ENCODE measurements around the gene AGBL1.

DNA sequence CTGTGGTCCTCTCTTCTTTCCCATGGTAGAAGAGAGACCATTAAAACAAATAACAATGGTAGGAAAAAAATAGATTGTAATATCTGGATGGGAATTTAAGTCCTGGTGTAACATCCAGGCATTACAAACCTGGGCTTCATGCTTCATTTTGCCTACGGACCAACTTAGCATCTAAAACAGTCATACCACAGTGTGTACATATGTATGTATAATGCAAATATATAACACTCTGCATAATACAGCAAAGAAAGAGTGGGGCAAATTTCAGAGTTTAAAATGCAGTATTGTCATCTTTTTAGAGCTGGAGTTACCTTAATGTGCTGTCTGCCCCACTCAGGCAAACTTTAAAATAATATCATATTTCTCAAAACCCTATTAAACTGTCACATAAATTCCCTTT is 298.2 kb downstream of the AGBL1 start:
- no peak for TF ChIP-seq JUND (IDR thresholded peaks at IDR 0.05)
- TF ChIP-seq, protein P1, sequence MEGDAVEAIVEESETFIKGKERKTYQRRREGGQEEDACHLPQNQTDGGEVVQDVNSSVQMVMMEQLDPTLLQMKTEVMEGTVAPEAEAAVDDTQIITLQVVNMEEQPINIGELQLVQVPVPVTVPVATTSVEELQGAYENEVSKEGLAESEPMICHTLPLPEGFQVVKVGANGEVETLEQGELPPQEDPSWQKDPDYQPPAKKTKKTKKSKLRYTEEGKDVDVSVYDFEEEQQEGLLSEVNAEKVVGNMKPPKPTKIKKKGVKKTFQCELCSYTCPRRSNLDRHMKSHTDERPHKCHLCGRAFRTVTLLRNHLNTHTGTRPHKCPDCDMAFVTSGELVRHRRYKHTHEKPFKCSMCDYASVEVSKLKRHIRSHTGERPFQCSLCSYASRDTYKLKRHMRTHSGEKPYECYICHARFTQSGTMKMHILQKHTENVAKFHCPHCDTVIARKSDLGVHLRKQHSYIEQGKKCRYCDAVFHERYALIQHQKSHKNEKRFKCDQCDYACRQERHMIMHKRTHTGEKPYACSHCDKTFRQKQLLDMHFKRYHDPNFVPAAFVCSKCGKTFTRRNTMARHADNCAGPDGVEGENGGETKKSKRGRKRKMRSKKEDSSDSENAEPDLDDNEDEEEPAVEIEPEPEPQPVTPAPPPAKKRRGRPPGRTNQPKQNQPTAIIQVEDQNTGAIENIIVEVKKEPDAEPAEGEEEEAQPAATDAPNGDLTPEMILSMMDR (IDR thresholded peaks at IDR 0.05; ENCODE audit: low read depth, low read length, missing input control) = no peak
- TF ChIP-seq, protein P2, sequence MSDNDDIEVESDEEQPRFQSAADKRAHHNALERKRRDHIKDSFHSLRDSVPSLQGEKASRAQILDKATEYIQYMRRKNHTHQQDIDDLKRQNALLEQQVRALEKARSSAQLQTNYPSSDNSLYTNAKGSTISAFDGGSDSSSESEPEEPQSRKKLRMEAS (IDR thresholded peaks at IDR 0.05) = no peak
- no peak for TF ChIP-seq HNF4A (conservative IDR thresholded peaks at IDR 0.05)
- TF ChIP-seq YY1 (IDR thresholded peaks at IDR 0.05) = no peak
- no peak for TF ChIP-seq EGR1 (IDR thresholded peaks at IDR 0.05; ENCODE audit: low read depth in 2 of 2)
